ENCODE results near the gene AGBL1.

AGBL1 gene

GRCh38 chr15:86608461-86609205, 529.0 kb downstream of the AGBL1 start:
- TF ChIP-seq POLR2A (IDR thresholded peaks at IDR 0.05; ENCODE audit: low read length) (no peak), GATA1 (IDR thresholded peaks at IDR 0.05; ENCODE audit: low read depth, low read length) (no peak)
- DNase-seq: peak in 1 of 2 experiments; percentile 0

- TF ChIP-seq POLR2A (IDR thresholded peaks at IDR 0.05; ENCODE audit: low read length) (no peak), GATA1 (IDR thresholded peaks at IDR 0.05; ENCODE audit: low read depth, low read length) (no peak)
- DNase-seq: no peak
Observed at GRCh38 chr15:86609275-86609674, 529.6 kb downstream of the AGBL1 start.

GRCh38 chr15:86610038-86610437, 530.4 kb downstream of the AGBL1 start:
- no peak for TF ChIP-seq GATA1 (IDR thresholded peaks at IDR 0.05; ENCODE audit: low read depth, low read length)
- no peak for TF ChIP-seq POLR2A (IDR thresholded peaks at IDR 0.05; ENCODE audit: low read length)
- no peak for DNase-seq

GRCh38 chr15:86611417-86612040, 531.9 kb downstream of the AGBL1 start:
- no peak for DNase-seq
- TF ChIP-seq POLR2A (IDR thresholded peaks at IDR 0.05; ENCODE audit: low read length): no peak
- no peak for TF ChIP-seq GATA1 (IDR thresholded peaks at IDR 0.05; ENCODE audit: low read depth, low read length)

- DNase-seq: no peak
- TF ChIP-seq POLR2A (IDR thresholded peaks at IDR 0.05; ENCODE audit: low read length): no peak
- no peak for TF ChIP-seq GATA1 (IDR thresholded peaks at IDR 0.05; ENCODE audit: low read depth, low read length)
Observed at GRCh38 chr15:86615411-86615810, 535.7 kb downstream of the AGBL1 start.

- TF ChIP-seq GATA1 (IDR thresholded peaks at IDR 0.05; ENCODE audit: low read depth, low read length) (no peak), POLR2A (IDR thresholded peaks at IDR 0.05; ENCODE audit: low read length) (no peak)
- DNase-seq: no peak
Observed at GRCh38 chr15:86615816-86616215, 536.1 kb downstream of the AGBL1 start.

GRCh38 chr15:86616771-86617170, 537.1 kb downstream of the AGBL1 start:
- TF ChIP-seq POLR2A (IDR thresholded peaks at IDR 0.05; ENCODE audit: low read length): no peak
- no peak for TF ChIP-seq GATA1 (IDR thresholded peaks at IDR 0.05; ENCODE audit: low read depth, low read length)

GRCh38 chr15:86620157-86620556, 540.5 kb downstream of the AGBL1 start:
- no peak for TF ChIP-seq GATA1 (IDR thresholded peaks at IDR 0.05; ENCODE audit: low read depth, low read length)
- no peak for TF ChIP-seq POLR2A (IDR thresholded peaks at IDR 0.05; ENCODE audit: low read length)
- DNase-seq: no peak

More at GRCh38 chr15:86616771-86617170, 537.1 kb downstream of the AGBL1 start:
- no peak for DNase-seq

GRCh38 chr15:86620641-86621349, 541.1 kb downstream of the AGBL1 start:
- TF ChIP-seq POLR2A (IDR thresholded peaks at IDR 0.05; ENCODE audit: low read length) (no peak), GATA1 (IDR thresholded peaks at IDR 0.05; ENCODE audit: low read depth, low read length) (no peak)
- DNase-seq: no peak

- no peak for TF ChIP-seq POLR2A (IDR thresholded peaks at IDR 0.05; ENCODE audit: low read length)
- TF ChIP-seq GATA1 (IDR thresholded peaks at IDR 0.05; ENCODE audit: low read depth, low read length): no peak
- no peak for DNase-seq
Observed at GRCh38 chr15:86623236-86623635, 543.6 kb downstream of the AGBL1 start.

GRCh38 chr15:86624261-86625036, 544.8 kb downstream of the AGBL1 start:
- peak in 1 of 2 experiments; percentile 2 for DNase-seq
- TF ChIP-seq POLR2A (IDR thresholded peaks at IDR 0.05; ENCODE audit: low read length) (no peak), GATA1 (IDR thresholded peaks at IDR 0.05; ENCODE audit: low read depth, low read length) (no peak)

- TF ChIP-seq POLR2A (IDR thresholded peaks at IDR 0.05; ENCODE audit: low read length): no peak
- no peak for TF ChIP-seq GATA1 (IDR thresholded peaks at IDR 0.05; ENCODE audit: low read depth, low read length)
- no peak for DNase-seq
Observed at GRCh38 chr15:86629409-86630356, 550.0 kb downstream of the AGBL1 start.

GRCh38 chr15:86630946-86631345, 551.3 kb downstream of the AGBL1 start:
- no peak for DNase-seq
- no peak for TF ChIP-seq GATA1 (IDR thresholded peaks at IDR 0.05; ENCODE audit: low read depth, low read length)
- no peak for TF ChIP-seq POLR2A (IDR thresholded peaks at IDR 0.05; ENCODE audit: low read length)
